HG02623 (cell line): ENCODE data around the gene KCNK16.

Source experiments
- ATAC-seq: cut with Tn5 transposase; IDR thresholded peaks from one replicate; pipeline ENCODE4 v1.9.1; 2021; ENCODE audit warnings: moderate library complexity; ENCODE audit not compliant: unreplicated experiment

The KCNK16 gene

DNA sequence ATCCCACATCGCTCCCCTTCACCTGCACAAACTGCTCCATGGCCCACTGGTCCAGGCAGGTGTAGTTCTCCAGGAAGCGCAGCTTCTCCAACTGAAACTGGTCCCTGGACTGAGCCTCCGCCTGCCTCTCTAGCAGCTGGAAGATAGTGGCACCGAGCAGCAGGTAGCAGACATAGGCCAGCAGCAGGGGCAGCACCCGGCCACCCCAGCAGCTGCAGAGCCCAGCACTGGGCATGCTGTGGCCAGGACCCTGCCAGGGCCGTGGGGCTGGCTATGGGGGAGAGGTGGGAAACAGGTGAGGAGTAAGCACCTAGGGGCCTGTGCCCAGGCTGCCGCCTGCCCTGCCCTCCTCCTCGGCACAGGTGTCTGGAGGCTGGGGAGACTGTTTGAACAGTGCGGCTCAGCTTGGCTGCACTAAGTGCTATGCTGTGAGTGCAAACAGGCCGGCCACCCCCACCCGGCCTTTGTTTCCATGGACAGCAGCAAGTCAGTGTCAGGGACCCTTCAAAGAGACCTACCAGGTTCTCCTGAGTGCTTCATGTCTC, at the start of gene KCNK16:
KCNK16 (minus strand) TSS at position 397 of the 545 bp plus-strand sequence; CDS start at position 235, 162 bp downstream.
- no peak for ATAC-seq

DNA sequence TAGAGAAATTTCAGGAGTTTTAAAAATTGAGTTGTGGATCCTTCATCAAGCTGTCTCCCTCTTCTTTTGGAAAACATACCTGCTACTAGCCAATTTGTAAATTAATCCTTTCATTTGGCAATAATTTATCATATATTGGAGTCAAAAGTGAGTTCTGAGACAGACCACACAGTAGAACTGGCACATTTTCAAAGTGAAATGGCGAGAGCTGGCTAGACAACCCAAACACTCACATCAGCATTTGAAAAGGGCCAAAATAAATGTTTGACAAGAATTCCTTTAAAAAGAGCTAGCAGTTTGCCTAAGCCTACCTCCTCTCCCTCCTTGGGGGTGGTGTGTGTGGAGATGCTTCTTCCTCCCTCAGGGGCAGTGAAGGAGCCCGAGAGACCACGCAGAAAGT, 47.9 kb upstream of the KCNK16 start:
- ATAC-seq, result no peak

DNA sequence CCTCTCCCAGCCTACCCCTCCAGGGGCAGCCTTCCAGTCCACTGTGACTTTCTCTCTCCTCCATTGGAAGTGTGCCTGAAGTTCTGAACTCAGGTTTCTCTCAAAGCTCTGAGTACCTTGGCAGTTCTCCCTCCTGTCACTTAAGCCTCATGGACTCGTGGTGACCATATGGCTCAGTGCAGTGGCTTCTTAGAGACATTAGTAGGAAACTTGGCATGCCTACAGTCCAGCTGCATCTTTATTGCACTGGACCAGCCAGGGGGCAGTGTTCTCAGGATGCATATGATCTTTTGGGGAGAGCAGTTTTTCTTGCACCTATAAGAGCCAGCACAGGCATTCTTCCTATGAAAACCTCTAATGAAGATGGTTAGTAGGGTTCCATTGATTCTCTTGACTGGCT, 47.5 kb upstream of the KCNK16 start:
- no peak for ATAC-seq

DNA sequence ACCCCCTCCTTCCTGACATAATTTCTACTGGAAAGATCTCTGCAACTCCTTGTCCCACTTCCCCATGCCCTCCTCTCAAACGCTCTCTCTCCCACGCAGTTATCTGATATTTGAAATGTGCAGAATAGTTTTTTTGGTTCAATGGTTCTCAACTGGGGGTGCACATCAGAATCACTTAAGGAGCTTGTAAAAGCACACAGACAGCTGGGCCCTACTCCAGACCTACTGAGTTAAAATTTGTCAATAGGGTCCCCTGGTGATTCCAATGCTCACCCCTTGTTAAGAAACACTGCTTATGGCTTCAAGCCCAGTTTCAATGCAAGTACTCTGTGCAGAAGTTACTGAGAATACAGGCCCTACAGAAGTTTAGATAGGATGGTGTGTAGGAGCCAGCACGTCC, 45.2 kb upstream of the KCNK16 start:
- no peak for ATAC-seq

DNA sequence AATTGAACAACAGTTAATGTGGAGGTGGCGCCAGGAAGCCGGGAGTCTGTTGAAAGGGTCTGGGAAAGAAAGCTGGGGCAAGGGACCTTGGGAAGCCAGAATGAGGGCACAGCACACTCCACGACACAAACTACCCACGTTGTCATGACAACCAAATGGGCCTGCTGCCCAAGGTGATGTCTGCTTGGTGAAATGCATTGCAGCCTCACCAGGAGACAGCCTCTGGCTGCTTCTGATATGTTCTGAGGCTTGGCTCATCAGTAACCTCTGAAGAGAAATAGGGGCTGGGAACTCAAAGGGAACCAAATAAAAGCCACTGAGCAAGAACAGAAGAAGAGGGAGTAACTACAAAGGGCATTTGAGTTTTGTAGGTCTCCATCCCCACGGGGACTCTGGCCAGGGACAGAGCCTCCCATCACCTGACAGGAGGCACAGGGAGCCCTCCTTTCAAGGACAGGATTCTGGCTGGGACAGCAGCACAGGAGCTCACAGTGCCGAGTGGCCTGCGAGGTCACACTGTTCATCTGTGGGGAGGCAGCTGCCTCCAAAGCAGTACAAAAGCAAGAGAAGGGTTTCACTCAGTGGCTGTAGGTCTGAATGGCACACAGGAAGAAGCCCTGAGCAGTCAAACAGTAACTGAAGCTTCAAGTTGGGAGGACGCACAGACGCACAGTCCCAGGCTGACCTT, 44.6 kb upstream of the KCNK16 start:
- no peak for ATAC-seq

DNA sequence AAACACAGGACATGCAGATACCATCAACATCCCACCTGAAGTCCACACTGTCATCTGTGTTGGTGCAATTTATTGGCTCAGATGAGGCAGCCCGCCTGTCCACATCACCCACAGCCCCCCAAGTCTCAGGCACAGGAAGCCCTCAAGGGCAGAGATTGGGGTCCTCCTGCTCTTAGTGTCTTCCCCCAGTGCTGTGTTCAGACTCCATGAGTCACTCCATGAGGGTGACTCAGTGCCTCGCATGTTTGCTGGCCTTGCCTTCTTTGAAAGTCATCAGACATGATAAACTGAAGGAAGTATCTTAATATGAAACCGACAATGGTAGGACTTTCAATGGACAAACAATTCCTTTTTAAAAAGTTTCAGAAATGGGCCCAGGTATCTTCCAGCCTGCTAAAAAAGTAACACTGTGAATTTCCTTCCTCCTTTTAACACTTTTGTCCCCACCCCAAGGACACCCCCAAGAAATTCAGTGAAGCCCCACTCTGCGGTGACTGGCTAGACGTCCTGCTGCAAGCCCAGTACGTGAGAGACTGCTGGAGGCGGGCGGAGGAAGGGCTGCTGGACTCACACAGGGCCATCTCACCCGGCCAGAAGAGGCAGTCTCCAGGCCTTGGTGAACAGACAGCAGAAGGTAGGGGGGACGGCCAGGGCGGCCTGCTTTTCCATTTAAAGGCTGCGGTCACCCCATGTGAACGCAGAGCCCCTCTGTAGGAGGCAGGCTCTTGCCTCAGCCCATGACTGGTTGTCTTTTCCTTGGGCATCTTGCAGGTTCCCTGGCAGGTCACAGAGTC, 43.0 kb upstream of the KCNK16 start:
- ATAC-seq, result no peak

DNA sequence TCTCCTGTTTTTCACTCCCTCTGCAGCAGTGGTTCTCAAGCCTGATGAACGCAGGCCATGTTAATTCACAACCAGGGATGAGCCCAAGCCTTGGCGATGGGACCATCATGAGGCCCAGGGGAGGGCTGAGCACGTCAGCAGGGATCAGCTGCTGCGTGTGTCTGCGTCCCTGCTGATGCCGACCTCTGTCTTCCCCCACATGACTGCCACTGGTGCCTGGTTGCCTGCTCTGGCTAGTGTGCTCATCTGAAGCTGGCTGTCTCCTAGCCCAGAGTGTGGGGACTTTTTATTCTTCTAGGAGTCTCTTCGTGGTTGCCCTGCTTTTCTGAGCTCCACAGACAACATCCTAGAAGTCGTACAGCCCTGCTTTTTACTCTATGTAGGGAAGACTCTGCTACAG, 40.8 kb upstream of the KCNK16 start:
- ATAC-seq, result no peak

DNA sequence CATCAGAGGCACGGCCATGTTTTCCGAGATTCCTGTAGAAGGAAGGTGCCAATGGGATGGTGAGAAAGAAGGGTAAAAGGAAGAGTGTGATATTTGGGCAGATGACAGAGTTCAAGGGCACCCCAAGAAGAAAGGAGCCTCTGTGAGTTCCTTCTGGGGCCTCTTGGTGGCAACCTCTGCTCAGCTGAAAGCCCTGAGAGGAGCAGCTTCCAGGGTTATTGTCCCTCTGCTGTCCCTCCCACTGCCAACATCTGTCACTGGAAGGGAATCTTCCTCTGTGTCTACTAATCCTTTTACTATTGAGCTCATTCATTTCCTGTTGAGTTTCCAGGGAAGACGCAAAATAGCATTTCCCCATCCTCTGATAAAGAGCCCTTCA, 40.0 kb upstream of the KCNK16 start:
- no peak for ATAC-seq

DNA sequence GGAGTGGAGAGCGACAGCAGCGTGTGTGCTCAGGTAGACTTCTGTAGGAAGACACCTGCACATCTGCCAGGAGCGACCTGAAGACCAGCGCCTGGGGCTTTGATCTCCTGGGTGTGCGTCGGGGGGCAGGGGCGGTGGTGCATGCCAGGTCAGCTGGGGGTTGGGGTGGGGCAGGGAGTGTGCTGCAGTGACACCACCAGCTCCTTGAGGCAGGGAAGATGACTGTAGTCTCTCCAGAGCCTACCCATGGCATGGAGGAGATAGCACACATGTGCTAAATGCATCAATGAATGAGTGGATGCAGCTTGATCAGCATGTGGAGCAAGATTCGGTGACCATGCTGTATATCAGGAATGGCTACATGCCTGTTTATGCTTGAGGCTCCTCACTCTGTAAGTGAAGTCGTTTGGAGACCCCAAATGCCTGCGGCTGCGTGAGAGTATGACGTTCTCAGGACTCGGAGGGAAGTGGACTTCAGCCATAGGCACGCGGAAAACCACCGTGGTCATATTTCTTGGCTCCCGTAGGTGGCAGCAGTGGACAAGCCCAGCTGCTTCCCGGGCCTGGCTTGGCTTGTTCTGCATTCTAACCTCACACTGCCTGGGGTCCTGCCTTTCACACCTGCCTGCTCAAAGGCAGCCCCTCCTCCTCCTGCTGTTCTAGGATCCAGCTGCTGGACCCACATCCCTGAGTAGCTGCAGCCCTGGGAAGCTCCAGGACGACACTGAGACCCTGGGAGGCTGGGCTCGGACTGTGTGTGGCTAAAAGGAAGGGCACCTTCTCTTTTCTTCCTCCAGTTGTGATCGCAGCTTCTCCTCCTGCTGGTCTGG, 39.4 kb upstream of the KCNK16 start:
- ATAC-seq, result peak; percentile 58

DNA sequence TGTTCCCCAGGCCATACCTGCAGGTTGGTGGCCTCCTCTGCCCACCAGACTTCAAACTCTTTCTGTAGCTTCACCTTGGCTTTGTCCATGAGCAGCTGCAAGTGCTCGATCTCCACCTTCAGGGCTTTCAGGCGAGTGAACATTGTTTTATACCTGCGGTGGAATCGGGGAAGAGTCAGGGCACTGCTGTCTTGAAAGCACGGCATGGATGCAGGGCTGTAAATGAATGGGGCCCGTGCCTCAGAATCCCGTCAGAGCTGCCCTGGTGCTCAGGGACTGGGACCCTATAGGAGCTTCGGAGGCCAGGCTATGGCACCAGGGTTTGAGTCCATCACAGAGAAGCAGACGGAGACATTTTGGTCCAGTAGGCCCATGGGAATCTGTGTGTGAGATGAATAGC, 37.9 kb upstream of the KCNK16 start:
- no peak for ATAC-seq

DNA sequence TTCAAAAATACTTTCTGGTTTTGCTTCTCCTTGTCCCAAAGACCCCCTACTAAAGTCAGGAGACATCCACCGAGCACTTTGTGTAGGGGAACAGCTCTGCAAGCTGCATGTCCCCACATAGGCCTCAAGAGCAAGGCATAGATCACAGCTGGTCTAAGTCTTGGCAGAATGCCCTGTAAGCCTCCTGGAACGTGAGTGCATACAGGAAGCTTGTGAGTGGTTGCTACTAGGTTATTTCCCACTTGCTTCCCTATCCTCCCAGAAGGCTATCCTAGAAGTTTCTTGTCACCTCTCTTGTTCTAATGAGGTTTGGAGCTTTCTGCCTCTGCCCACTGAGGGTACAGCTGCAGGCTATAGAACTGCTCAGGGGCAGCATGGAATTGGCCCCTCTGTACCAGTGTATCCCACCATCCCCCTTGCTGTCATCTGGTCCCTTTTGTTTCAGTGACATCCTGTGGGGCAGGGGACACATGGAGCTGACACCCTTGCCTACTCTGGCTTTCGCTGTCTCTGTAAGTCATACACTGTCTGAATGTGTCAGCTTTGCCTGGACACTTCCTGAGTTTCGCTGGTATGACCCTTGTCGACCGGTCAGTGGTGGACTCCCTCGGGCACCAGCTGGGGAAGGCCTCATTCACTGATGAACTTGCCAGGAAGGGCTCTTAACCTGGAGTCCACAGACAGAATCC, 35.6 kb upstream of the KCNK16 start:
- no peak for ATAC-seq

DNA sequence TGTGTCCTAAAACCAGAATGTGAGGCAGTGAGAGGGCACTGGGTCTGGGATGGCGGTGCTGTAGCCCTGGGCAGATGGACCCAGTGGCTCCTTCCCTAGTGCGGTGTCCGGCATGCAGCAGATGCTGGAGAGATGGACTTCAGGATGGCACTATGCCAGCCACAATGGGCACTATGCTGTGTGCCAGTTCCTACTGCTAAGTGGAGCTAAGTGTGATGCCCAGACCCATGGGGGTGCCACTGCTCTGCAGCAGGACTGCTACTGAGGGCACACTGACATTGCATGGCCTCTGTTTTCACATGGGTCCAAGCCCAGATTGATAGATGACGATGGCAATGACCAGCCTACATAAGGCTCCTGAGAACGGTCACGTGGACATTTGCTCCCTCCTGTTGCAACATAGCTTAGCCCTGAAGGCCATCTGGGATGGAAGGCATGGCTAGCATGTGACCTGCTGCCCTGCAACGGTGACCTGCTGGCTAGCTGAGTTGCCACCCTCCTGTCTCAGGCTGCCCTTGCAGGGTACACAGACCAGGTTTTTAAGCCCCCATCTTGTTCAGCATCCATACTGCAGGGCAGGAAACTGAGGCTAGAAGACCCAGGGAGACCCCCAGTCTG, 31.3 kb upstream of the KCNK16 start:
- ATAC-seq, result no peak

DNA sequence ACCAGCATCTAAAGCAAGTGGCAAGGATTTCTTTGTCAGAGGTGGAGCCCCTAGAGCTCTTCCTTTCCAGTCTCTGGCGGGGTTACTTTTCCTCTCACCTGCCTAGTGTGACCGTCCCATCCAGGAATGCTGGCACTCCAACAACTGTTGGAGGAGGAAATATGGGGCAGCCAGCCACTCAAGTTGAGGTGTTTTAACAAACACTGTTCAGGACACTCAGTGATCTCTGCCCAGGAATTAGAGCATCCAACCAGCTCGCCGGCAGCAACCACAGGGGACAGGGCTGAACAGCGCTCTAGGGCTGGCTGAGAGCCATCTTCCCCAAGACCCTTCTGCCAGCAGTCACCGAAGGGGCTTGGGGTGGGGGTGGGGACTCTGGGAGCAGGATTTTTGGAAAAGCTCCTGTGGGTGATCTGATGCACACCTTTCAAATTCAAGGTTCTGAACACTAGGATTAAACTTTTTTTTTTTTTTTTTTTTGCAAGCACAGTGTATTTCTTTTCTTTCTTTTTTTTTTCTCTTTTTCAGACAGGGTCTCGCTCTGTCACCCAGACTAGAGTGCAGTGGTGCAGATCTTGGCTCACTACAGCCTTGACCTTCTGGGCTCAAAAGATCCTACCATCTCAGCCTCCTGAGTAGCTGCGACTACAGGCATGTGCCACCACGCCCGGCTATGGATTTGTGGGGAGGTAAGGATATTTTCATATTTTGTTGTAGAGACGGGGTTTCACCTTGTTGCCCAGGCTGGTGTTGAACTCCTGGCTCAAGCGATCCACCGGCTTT, 28.4 kb upstream of the KCNK16 start:
- ATAC-seq, result no peak

DNA sequence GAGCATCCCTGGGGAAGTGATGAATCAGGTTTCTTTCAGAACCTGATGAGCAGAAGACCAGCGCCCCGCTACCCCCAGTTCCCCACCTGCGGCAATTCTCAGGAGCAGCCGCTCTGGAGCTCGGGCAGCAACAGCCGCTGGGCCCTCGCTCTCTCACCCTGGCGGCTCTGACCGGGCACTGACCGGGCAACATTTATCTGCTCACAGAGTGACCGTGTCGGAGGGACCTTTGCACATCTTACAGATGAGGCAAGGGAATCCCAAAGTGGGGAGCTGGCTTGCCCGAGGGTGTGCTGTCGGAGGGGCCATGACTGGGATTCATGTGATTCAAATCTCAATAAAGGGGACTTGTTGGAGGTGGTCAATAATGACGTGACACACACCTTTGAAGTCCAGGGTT, 26.2 kb upstream of the KCNK16 start:
- ATAC-seq, result no peak

DNA sequence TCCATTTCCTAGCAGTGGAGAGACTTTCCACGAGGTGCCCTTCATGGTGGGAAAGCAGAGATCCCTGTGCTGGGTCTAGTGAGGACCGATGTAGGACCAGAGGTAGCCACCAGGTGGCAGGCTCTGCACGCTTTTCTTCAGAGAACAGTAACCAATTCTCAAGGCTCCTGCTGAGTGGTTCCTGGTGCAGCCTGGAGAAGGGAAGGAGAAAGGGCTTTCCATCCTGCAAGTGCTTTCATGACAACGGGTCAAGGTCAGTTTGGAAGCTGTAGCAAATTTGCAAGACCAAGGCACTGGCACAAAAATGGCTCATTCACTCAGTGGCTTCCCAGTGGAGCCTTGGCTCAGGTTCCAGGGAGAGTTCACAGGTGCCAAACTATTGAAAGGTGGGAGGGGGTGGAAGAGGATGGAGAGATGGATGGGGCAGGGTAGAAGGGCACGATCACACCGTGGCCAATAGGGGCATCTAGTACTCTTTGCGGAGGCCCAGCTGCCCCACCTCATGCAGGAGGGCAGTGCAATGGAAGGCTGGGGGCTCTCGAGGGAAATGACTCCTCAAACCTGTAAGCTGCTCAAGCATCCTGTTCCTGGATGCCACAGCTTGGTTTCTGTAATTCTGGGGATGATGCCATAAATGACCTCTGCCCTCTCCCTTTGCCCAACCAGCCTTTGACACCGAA, 25.5 kb upstream of the KCNK16 start:
- no peak for ATAC-seq

DNA sequence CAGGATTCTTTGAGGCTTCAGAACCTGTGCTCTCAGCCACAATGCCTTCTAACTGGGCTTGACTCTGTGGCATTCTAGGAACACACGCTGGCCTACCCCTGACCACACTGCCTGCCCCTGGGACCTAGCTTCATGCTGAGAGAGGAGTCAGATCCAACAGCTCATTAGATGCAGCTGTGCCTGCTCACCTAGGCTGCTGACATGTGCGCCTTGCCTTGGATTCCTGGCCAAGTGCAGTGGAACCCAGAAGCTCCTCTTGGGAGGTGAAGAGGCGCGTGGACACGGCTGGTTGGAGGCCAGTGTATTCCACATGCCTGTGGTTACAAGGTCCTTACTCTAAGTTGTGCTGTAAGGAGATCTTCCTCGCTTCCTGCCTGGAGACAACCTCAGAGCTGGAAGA, 24.7 kb upstream of the KCNK16 start:
- no peak for ATAC-seq

DNA sequence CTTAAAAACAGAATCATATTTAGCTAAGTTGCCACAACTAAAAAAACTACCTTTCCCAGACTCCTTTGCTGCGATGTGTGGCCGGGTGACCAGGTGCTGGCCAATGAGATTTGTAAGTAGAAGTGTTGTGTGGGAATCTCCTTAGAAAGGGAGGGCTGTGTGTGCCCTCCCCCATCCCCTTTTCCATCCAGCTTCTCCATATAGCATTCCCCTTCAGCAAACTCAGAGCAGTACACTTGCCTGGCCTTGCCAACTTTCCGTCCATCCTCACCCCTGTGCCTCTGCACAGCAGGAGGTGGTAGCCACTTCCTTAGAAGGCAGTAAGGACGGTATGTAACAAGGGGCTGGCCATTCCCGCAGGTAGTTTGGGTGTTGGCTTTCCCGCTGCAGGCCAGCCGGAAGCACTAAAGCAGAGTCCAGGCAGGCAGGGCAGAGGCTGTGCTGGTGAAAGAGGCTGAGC, 22.3 kb upstream of the KCNK16 start:
- no peak for ATAC-seq

DNA sequence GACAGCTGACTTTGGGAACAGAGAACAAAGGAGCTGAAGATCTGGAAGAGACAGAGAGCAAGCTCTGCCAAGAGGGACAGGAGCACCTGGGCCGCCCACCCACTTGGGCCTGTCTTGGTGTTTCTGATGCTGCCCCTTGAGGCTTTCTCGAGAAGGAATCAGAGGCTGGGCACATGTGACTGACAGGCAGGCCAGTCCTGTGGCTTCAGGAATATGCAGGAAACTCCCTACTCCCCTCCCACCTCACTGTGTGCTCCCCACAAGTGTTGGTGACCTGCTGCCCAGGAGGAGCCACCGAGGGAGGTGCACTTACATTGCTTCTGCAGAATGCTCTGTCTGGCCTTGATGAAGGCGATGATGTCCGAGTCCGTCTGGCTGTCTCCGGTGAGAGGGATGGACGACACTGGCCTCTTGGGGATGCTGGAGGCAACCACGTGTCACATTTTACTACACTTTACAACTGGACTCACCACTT, 20.9 kb upstream of the KCNK16 start:
- no peak for ATAC-seq
